Measurements from ENCODE around the gene LIG1.
A peak's percentile ranks its signal among the peaks of the same experiment; 100 is the strongest.

DNA sequence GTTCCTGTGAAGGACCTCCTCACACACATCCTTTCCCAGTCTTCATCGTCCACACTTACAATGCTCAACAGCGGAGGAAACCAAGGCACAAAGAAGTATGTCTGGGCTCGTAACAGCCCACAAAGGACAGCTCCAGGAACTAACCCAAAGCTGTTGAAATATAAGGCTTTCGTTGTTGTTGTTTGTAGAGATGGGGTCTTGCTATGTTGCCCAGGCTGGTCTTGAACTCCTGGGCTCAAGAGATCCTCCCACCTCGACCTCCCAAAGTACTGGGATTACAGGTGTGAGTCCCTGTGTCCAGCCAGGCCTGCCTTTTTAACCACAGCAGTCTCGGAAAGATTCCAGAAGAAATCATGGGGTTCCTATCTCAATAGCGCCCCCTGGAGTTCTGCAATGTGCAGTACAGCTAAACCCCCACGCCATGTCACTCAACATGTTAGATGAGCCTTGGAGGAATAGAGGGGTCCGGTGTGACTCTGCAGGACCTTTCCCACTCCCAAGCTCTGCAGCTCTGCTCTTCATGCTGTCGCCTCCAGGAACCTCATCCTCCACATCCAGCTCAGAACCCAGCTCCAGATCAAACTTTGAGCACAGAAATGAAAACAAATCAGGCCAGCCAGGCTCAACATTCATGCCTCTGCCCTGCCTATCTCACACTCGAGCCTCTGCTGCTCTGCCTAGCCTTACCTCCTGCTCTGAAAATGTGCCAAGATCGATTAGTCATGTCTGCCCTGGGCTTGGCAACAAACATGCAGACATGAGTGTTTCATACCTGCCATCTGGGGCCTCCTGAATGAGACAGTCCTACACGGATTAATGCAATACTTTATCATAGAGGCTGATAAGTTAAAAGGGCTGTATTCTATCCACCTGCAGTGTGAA lies 67.0 kb downstream of the LIG1 start:
- no peak for TF ChIP-seq POLR2AphosphoS5 (IDR thresholded peaks at IDR 0.05)
- TF ChIP-seq, protein P1, sequence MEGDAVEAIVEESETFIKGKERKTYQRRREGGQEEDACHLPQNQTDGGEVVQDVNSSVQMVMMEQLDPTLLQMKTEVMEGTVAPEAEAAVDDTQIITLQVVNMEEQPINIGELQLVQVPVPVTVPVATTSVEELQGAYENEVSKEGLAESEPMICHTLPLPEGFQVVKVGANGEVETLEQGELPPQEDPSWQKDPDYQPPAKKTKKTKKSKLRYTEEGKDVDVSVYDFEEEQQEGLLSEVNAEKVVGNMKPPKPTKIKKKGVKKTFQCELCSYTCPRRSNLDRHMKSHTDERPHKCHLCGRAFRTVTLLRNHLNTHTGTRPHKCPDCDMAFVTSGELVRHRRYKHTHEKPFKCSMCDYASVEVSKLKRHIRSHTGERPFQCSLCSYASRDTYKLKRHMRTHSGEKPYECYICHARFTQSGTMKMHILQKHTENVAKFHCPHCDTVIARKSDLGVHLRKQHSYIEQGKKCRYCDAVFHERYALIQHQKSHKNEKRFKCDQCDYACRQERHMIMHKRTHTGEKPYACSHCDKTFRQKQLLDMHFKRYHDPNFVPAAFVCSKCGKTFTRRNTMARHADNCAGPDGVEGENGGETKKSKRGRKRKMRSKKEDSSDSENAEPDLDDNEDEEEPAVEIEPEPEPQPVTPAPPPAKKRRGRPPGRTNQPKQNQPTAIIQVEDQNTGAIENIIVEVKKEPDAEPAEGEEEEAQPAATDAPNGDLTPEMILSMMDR (IDR thresholded peaks at IDR 0.05 in 8 of 11, conservative IDR thresholded peaks at IDR 0.05 in 3 of 11): peak in 10 of 11 experiments; percentile 33 to 77 (median 58)
- TF ChIP-seq POLR2A (IDR thresholded peaks at IDR 0.05): no peak
